ENCODE results near the gene TAF8.

TAF8 gene

GRCh38 chr6:42128460-42129359 lies 78.4 kb downstream of the TAF8 start:
- DNase-seq: no peak

DNA sequence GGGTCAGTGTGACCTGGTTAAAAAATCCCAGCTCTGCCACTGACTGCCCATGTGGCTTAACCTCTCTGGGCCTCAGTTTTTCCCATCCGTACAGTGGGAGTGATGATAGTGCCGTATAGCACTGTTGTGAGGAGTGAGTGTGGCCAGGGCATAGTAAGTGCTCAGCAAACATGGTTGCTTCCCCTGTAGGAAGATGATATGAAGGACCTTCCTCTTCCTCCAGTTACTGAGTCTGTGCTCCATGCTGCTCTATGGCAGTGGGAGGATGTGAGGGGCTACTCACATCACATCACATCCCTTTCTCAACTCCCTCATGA lies 79.0 kb downstream of the TAF8 start:
- DNase-seq: no peak

- DNase-seq: no peak
These were observed 81.2 kb downstream of the TAF8 start for GRCh38 chr6:42131531-42131930.

DNA sequence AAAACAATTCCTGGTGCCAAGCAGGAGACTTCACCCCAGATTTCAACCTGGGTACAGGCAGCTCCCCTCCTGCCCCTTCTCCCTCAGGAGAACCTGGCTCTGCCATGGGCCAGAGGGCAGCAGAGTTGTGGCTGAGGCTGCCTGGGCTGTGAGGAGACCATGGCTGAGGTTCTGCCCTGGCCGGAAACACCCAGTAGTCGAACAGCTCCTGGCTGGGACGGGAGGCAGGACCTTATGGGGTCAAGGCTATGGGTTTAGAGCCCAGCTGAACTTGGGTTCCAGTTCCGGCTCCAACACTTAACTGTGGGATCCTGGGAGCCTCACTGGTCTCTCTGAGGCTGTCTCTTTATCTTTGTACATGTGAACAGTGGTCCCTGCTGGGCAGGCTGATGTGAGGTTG lies 83.6 kb downstream of the TAF8 start:
- DNase-seq: no peak

- no peak for DNase-seq
These were observed 84.8 kb downstream of the TAF8 start for GRCh38 chr6:42135161-42135560.

- DNase-seq: no peak
These were observed 85.4 kb downstream of the TAF8 start for GRCh38 chr6:42135722-42136121.

GRCh38 chr6:42136508-42137193 lies 86.3 kb downstream of the TAF8 start:
- no peak for DNase-seq

All from KG1 (cell line).